ENCODE results near the gene OR1N2.
"Not testable (repeated sequence)": the region's sequence is repeated elsewhere in the genome, so short reads cannot be mapped to it uniquely, and the experiment has no call there.

The OR1N2 gene

GRCh38 chr9:122562134-122562760 is 9.3 kb downstream of the OR1N2 start:
- H3K4me3 ChIP-seq (ENCODE audit: low read depth, low read length) = no peak overlapping the region
- TF ChIP-seq CTCF (IDR thresholded peaks at IDR 0.05; ENCODE audit: borderline replicate concordance, insufficient read depth, low read depth, low read length) = no peak

- no peak overlapping the region for H3K4me3 ChIP-seq (ENCODE audit: low read depth, low read length)
- TF ChIP-seq CTCF (IDR thresholded peaks at IDR 0.05; ENCODE audit: borderline replicate concordance, insufficient read depth, low read depth, low read length) = no peak
These were observed 15.0 kb downstream of the OR1N2 start for GRCh38 chr9:122567901-122568300.

- H3K4me3 ChIP-seq (ENCODE audit: low read depth, low read length) = no peak overlapping the region
- no peak for TF ChIP-seq CTCF (IDR thresholded peaks at IDR 0.05; ENCODE audit: borderline replicate concordance, insufficient read depth, low read depth, low read length)
These were observed 19.5 kb downstream of the OR1N2 start for GRCh38 chr9:122572456-122572855.

- TF ChIP-seq CTCF (IDR thresholded peaks at IDR 0.05; ENCODE audit: borderline replicate concordance, insufficient read depth, low read depth, low read length) = no peak
- no peak overlapping the region for H3K4me3 ChIP-seq (ENCODE audit: low read depth, low read length)
These were observed 27.0 kb downstream of the OR1N2 start for GRCh38 chr9:122579874-122580273.

- no peak overlapping the region for H3K4me3 ChIP-seq (ENCODE audit: low read depth, low read length)
- TF ChIP-seq CTCF (IDR thresholded peaks at IDR 0.05; ENCODE audit: borderline replicate concordance, insufficient read depth, low read depth, low read length) = no peak
These were observed 27.4 kb downstream of the OR1N2 start for GRCh38 chr9:122580360-122580759.

GRCh38 chr9:122583284-122583683 is 30.4 kb downstream of the OR1N2 start, which contains the start of gene OR1L8:
TSS of gene OR1L8 (minus strand) at chr9:122583384. CDS start at chr9:122568477, 14,907 bp downstream.
- H3K4me3 ChIP-seq (ENCODE audit: low read depth, low read length) = not testable (repeated sequence)

Measured in GM12875 (cell line).